Uterus (tissue), 4 donors: ENCODE data around the gene DRD3. TPM values are rescaled to one million over a fixed set of nuclear protein-coding genes. Genes with fewer than 3 reads are reported as not detected.

Source experiments
- DNase-seq, 2 donors: peaks; one replicate each; pipeline ENCODE4 v3.0.0-alpha.2; 2019 to 2020
- H3K27ac ChIP-seq, 2 donors: fragments of 200-600 bp; sonication (generic); 1 replicate in 1 of 2; 2 replicates in 1 of 2; pipeline ENCODE4 v1.5.1; 2016 to 2018
- H3K27me3 ChIP-seq, 2 donors: fragments of 200-600 bp; sonication (generic); one replicate each; pipeline ENCODE4 v1.5.1; 2018 to 2019; ENCODE audit warnings: control low read depth in 1 of 2
- H3K36me3 ChIP-seq, 2 donors: fragments of 200-600 bp; sonication (generic); one replicate each; pipeline ENCODE4 v1.5.1; 2019; ENCODE audit warnings: control low read depth in 1 of 2
- H3K4me1 ChIP-seq, 2 donors: fragments of 200-600 bp; sonication (generic); one replicate each; pipeline ENCODE4 v1.5.1; 2018 to 2019; ENCODE audit warnings: control low read depth in 1 of 2
- H3K4me3 ChIP-seq, 2 donors: fragments of 200-600 bp; sonication (generic); 1 replicate in 1 of 2; 2 replicates in 1 of 2; pipeline ENCODE4 v1.5.1; 2018 to 2019; ENCODE audit warnings: mild to moderate bottlenecking in 1 of 2
- H3K9me3 ChIP-seq, 2 donors: fragments of 200-600 bp; sonication (generic); one replicate each; pipeline ENCODE4 v1.5.1; 2019; ENCODE audit warnings: control low read depth in 1 of 2
- CTCF ChIP-seq, 4 experiments: fragments of 200-600 bp in 2 of 4; fragments of 450-650 bp in 2 of 4; sonication (generic) in 2 of 4; IDR thresholded peaks; one replicate each; pipeline ENCODE4 v1.5.1; 2016 to 2019; ENCODE audit warnings: antibody characterized with exemption in 4 of 4, mild to moderate bottlenecking in 2 of 4, moderate library complexity in 1 of 4
- POLR2A ChIP-seq, 2 donors: fragments of 450-650 bp; IDR thresholded peaks; one replicate each; pipeline ENCODE4 v1.6.1; 2016; ENCODE audit warnings: antibody characterized with exemption in 2 of 2, mild to moderate bottlenecking in 1 of 2, moderate library complexity in 1 of 2
- intact Hi-C: fragments of 100-400 bp; cut with DNase I; formaldehyde crosslinking; loops from one replicate; pipeline ENCODE4 v1.15.1; 2023; ENCODE audit warnings: low total_unique reads
- total RNA-seq, 4 donors: library from RNA; depleted of rRNA in 3 of 4; stranded (reverse); fragments of >200 nt in 3 of 4; gene quantifications; one replicate each; pipeline versions ENCODE4 v1.1.0 to v1.2.4, GENCODE V29; 2014 to 2023
- donor health status: DM: yes; HTN: yes; CAD: no.

The DRD3 gene
- total RNA-seq, 4 donors from 2014 or later: not detected

- H3K36me3 ChIP-seq: no peaks in the 10 kb centered on the region
Observed at GRCh38 chr3:114128231-114128630, 50.6 kb downstream of the DRD3 start.

GRCh38 chr3:114127517-114127916 is 51.3 kb downstream of the DRD3 start:
- Histone ChIP-seq H3K36me3 (no peaks in the 10 kb centered on the region), H3K4me3 (no peak overlapping the region), H3K27ac (no peak overlapping the region), H3K27me3 (no peaks in the 10 kb centered on the region), H3K4me1 (no peaks in the 10 kb centered on the region), H3K9me3 (no peaks in the 10 kb centered on the region)
- no peak for DNase-seq
- TF ChIP-seq POLR2A (IDR thresholded peaks at IDR 0.05) (no peak), CTCF (IDR thresholded peaks at IDR 0.05) (no peak)
- intact Hi-C loops: no loop called here

More at GRCh38 chr3:114128231-114128630, 50.6 kb downstream of the DRD3 start:
- H3K27me3 ChIP-seq: no peaks in the 10 kb centered on the region
- no peak overlapping the region for H3K4me3 ChIP-seq
- intact Hi-C loops: no loop called here
- DNase-seq: no peak
- TF ChIP-seq CTCF (IDR thresholded peaks at IDR 0.05): no peak
- TF ChIP-seq POLR2A (IDR thresholded peaks at IDR 0.05): no peak
- no peak overlapping the region for H3K27ac ChIP-seq
- H3K9me3 ChIP-seq: no peaks in the 10 kb centered on the region
- no peaks in the 10 kb centered on the region for H3K4me1 ChIP-seq

GRCh38 chr3:114126461-114126860 is 52.4 kb downstream of the DRD3 start:
- no peaks in the 10 kb centered on the region for H3K4me1 ChIP-seq
- H3K36me3 ChIP-seq: no peaks in the 10 kb centered on the region
- no peak overlapping the region for H3K4me3 ChIP-seq
- no peak for TF ChIP-seq CTCF (IDR thresholded peaks at IDR 0.05)
- no peak overlapping the region for H3K27ac ChIP-seq
- no peaks in the 10 kb centered on the region for H3K9me3 ChIP-seq
- no peak for DNase-seq
- no peaks in the 10 kb centered on the region for H3K27me3 ChIP-seq
- intact Hi-C loops: no loop called here

- Histone ChIP-seq H3K9me3 (no peaks in the 10 kb centered on the region), H3K27ac (peak overlapping the region; percentile 44 to 59), H3K36me3 (no peaks in the 10 kb centered on the region), H3K4me1 (no peaks in the 10 kb centered on the region), H3K27me3 (no peaks in the 10 kb centered on the region), H3K4me3 (no peak overlapping the region)
- intact Hi-C loops: no loop called here
- peak; percentile 18 to 34 for DNase-seq
- no peak for TF ChIP-seq CTCF (IDR thresholded peaks at IDR 0.05)
- TF ChIP-seq POLR2A (IDR thresholded peaks at IDR 0.05): no peak
Observed at GRCh38 chr3:114122027-114122709, 56.7 kb downstream of the DRD3 start.

- TF ChIP-seq POLR2A (IDR thresholded peaks at IDR 0.05) (no peak), CTCF (IDR thresholded peaks at IDR 0.05) (no peak)
- Histone ChIP-seq H3K27ac (peak overlapping the region in 1 of 2 donors; percentile 2), H3K4me1 (no peaks in the 10 kb centered on the region), H3K27me3 (no peaks in the 10 kb centered on the region), H3K36me3 (no peaks in the 10 kb centered on the region), H3K4me3 (no peak overlapping the region), H3K9me3 (no peaks in the 10 kb centered on the region)
- DNase-seq: no peak
- intact Hi-C loops: no loop called here
Observed at GRCh38 chr3:114120211-114120610, 58.6 kb downstream of the DRD3 start.
